WTC11 (cell line): ENCODE results near the gene LGALS12. TPM values are rescaled to one million over a fixed set of nuclear protein-coding genes. Genes with fewer than 3 reads are reported as not detected.

Experiments
- ATAC-seq: fragments of 200-7000 bp; cut with Tn5 transposase; 2 replicates; pipeline ENCODE4 v1.10.0; 2021; ENCODE audit warnings: mild to moderate bottlenecking, moderate library complexity
- CTCF ChIA-PET: fragments of 300-600 bp; sonication (Branson Sonifier 250); formaldehyde crosslinking; loops from one replicate; lab custom pipeline; 2021; ENCODE audit warnings: antibody characterized with exemption; lab: Charles Lee
- POLR2A ChIA-PET: fragments of 350-600 bp; sonication (Branson Sonifier 250); formaldehyde crosslinking; loops from one replicate; lab custom pipeline; 2021; ENCODE audit warnings: antibody characterized with exemption; lab: Charles Lee
- DNase-seq: peaks from one replicate; pipeline ENCODE4 v3.0.0; 2021; ENCODE audit warnings: low spot score
- H3K27ac Mint-ChIP-seq: 2 replicates; pipeline ENCODE4 v1.8.0; 2021; ENCODE audit warnings: mixed read lengths
- H3K27me3 Mint-ChIP-seq: 2 replicates; pipeline ENCODE4 v1.8.0; 2021; ENCODE audit warnings: low read depth, mild to moderate bottlenecking, moderate library complexity, mixed read lengths
- H3K36me3 Mint-ChIP-seq: 2 replicates; pipeline ENCODE4 v1.8.0; 2021; ENCODE audit warnings: mixed read lengths
- H3K4me1 Mint-ChIP-seq: 2 replicates; pipeline ENCODE4 v1.8.0; 2022; ENCODE audit warnings: mixed read lengths
- H3K4me3 Mint-ChIP-seq: 2 replicates; pipeline ENCODE4 v1.8.0; 2021; ENCODE audit warnings: mild to moderate bottlenecking, moderate library complexity, mixed read lengths
- H3K9me3 Mint-ChIP-seq: 2 replicates; pipeline ENCODE4 v1.8.0; 2021; ENCODE audit warnings: mixed read lengths
- ATF2 ChIP-seq: sonication (generic); formaldehyde crosslinking; IDR thresholded peaks from 2 replicates; pipeline ENCODE4 v1.8.1; 2022; ENCODE audit warnings: low read depth, missing genetic modification reagents, borderline replicate concordance
- ATF6 ChIP-seq: sonication (generic); formaldehyde crosslinking; IDR thresholded peaks from 2 replicates; pipeline ENCODE4 v1.8.1; 2023; ENCODE audit warnings: mild to moderate bottlenecking, missing genetic modification reagents
- CBFB ChIP-seq: sonication (generic); formaldehyde crosslinking; IDR thresholded peaks from 2 replicates; pipeline ENCODE4 v1.8.1; 2022; ENCODE audit warnings: mild to moderate bottlenecking, low read depth, missing genetic modification reagents
- IRF1 ChIP-seq: sonication (generic); formaldehyde crosslinking; IDR thresholded peaks from 2 replicates; pipeline ENCODE4 v1.8.0; 2023; ENCODE audit warnings: missing genetic modification reagents
- MXD4 ChIP-seq: fragments of 250-450 bp; sonication (Bioruptor Pico); IDR thresholded peaks from 2 replicates; pipeline ENCODE4 v1.8.0; 2021; ENCODE audit warnings: mild to moderate bottlenecking, moderate library complexity, borderline replicate concordance
- NFE2L1 ChIP-seq: sonication (generic); formaldehyde crosslinking; IDR thresholded peaks from 2 replicates; pipeline ENCODE4 v1.8.1; 2023; ENCODE audit warnings: missing genetic modification reagents
- NR1H2 ChIP-seq: sonication (generic); formaldehyde crosslinking; IDR thresholded peaks from 2 replicates; pipeline ENCODE4 v1.9.0; 2021; ENCODE audit warnings: mild to moderate bottlenecking, moderate library complexity, missing genetic modification reagents
- PRDM15 ChIP-seq: sonication (generic); formaldehyde crosslinking; IDR thresholded peaks from 2 replicates; pipeline ENCODE4 v1.8.0; 2022; ENCODE audit warnings: missing genetic modification reagents
- SOX15 ChIP-seq: fragments of 250-450 bp; sonication (Bioruptor Pico); IDR thresholded peaks from 2 replicates; pipeline ENCODE4 v1.9.0; 2021; ENCODE audit warnings: mild to moderate bottlenecking
- ZNF138 ChIP-seq: sonication (generic); formaldehyde crosslinking; conservative IDR thresholded peaks from 2 replicates; pipeline ENCODE4 v1.8.1; 2022; ENCODE audit warnings: mild to moderate bottlenecking, moderate library complexity, missing genetic modification reagents
- ZNF263 ChIP-seq: sonication (generic); formaldehyde crosslinking; IDR thresholded peaks from 2 replicates; pipeline ENCODE4 v1.8.1; 2022; ENCODE audit warnings: low read depth, mild to moderate bottlenecking, moderate library complexity, missing genetic modification reagents
- ZNF425 ChIP-seq: fragments of 250-450 bp; sonication (Bioruptor Pico); conservative IDR thresholded peaks from 2 replicates; pipeline ENCODE4 v1.9.0; 2021; ENCODE audit warnings: mild to moderate bottlenecking
- ZNF671 ChIP-seq: fragments of 250-450 bp; sonication (Bioruptor Pico); IDR thresholded peaks from 2 replicates; pipeline ENCODE4 v1.8.0; 2021; ENCODE audit warnings: mild to moderate bottlenecking
- total RNA-seq: library from RNA; stranded (reverse); gene quantifications from 3 replicates; pipeline ENCODE4 v1.2.3, GENCODE V29; 2021
- TF ChIP-seq, protein P1 (sequence below): sonication (generic); formaldehyde crosslinking; IDR thresholded peaks from 2 replicates; pipeline ENCODE4 v1.8.1; 2022; ENCODE audit warnings: low read depth, mild to moderate bottlenecking, moderate library complexity, missing genetic modification reagents, borderline replicate concordance
- TF ChIP-seq, protein P2 (sequence below): fragments of 200-600 bp; IDR thresholded peaks from 2 replicates; pipeline ENCODE4 v1.8.0; 2022; ENCODE audit warnings: antibody characterized with exemption
- TF ChIP-seq, protein P3 (sequence below): sonication (generic); formaldehyde crosslinking; IDR thresholded peaks from 2 replicates; pipeline ENCODE4 v1.8.1; 2023; ENCODE audit warnings: mild to moderate bottlenecking, missing genetic modification reagents, moderate library complexity
- TF ChIP-seq, protein P4 (sequence below): fragments of 250-450 bp; sonication (Bioruptor Pico); IDR thresholded peaks from 2 replicates; pipeline ENCODE4 v1.9.0; 2021; ENCODE audit warnings: moderate library complexity, mild to moderate bottlenecking, inconsistent platforms, borderline replicate concordance
- TF ChIP-seq, protein P5 (sequence below): sonication (generic); formaldehyde crosslinking; IDR thresholded peaks from 2 replicates; pipeline ENCODE4 v1.8.1; 2023; ENCODE audit warnings: mild to moderate bottlenecking, missing genetic modification reagents

Gene LGALS12
- total RNA-seq, 1 experiment from 2014 or later: 1.4 TPM

DNA sequence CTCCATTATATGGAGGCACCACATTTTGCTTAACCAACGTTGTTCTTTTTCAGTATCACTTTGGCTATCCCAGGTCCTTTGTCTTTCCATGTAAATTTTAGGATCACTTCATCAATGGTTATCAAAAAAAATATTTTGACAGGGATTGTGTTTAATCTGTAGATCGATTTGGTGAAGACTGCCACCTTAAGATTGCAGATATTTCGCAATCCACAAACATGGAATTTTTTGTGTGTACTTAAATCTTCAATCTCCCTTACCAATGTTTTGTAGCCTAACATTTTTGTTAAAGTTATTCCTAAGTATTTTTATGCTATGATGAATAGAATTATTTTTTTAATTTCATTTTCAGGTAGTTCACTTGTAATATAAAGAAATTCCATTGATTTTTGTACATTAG is 33.5 kb upstream of the LGALS12 start (continued):
- TF ChIP-seq PRDM15 (CRISPR knock-in tag) (no peak), CBFB (CRISPR knock-in tag) (no peak), NFE2L1 (CRISPR knock-in tag) (no peak)

GRCh38 chr11:63476618-63477017 is 29.3 kb upstream of the LGALS12 start:
- Mint-ChIP-seq H3K27me3 (no peaks in the 10 kb centered on the region; the same call in 1 of the 2 replicates), H3K4me3 (no peak overlapping the region), H3K27ac (no peak overlapping the region), H3K9me3 (peaks cover 35% of the 10 kb centered on the region), H3K36me3 (peaks cover 36% of the 10 kb centered on the region), H3K4me1 (peaks cover 7% of the 10 kb centered on the region)
- ATAC-seq (no peak), DNase-seq (no peak)
- ChIA-PET CTCF (no interaction called here), POLR2A (no interaction called here)
- TF ChIP-seq ATF6 (CRISPR knock-in tag) (no peak), ZNF263 (CRISPR knock-in tag) (no peak), IRF1 (no peak), ATF2 (CRISPR knock-in tag) (no peak), ZNF425 (no peak), ZNF671 (CRISPR knock-in tag) (no peak), NR1H2 (no peak), MXD4 (CRISPR knock-in tag) (no peak), SOX15 (CRISPR knock-in tag) (no peak), ZNF138 (CRISPR knock-in tag) (no peak)
- TF ChIP-seq, protein P1, sequence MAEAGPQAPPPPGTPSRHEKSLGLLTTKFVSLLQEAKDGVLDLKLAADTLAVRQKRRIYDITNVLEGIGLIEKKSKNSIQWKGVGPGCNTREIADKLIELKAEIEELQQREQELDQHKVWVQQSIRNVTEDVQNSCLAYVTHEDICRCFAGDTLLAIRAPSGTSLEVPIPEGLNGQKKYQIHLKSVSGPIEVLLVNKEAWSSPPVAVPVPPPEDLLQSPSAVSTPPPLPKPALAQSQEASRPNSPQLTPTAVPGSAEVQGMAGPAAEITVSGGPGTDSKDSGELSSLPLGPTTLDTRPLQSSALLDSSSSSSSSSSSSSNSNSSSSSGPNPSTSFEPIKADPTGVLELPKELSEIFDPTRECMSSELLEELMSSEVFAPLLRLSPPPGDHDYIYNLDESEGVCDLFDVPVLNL (CRISPR knock-in tag): no peak
- TF ChIP-seq, protein P2, sequence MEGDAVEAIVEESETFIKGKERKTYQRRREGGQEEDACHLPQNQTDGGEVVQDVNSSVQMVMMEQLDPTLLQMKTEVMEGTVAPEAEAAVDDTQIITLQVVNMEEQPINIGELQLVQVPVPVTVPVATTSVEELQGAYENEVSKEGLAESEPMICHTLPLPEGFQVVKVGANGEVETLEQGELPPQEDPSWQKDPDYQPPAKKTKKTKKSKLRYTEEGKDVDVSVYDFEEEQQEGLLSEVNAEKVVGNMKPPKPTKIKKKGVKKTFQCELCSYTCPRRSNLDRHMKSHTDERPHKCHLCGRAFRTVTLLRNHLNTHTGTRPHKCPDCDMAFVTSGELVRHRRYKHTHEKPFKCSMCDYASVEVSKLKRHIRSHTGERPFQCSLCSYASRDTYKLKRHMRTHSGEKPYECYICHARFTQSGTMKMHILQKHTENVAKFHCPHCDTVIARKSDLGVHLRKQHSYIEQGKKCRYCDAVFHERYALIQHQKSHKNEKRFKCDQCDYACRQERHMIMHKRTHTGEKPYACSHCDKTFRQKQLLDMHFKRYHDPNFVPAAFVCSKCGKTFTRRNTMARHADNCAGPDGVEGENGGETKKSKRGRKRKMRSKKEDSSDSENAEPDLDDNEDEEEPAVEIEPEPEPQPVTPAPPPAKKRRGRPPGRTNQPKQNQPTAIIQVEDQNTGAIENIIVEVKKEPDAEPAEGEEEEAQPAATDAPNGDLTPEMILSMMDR: no peak
- TF ChIP-seq, protein P3, sequence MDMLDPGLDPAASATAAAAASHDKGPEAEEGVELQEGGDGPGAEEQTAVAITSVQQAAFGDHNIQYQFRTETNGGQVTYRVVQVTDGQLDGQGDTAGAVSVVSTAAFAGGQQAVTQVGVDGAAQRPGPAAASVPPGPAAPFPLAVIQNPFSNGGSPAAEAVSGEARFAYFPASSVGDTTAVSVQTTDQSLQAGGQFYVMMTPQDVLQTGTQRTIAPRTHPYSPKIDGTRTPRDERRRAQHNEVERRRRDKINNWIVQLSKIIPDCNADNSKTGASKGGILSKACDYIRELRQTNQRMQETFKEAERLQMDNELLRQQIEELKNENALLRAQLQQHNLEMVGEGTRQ (CRISPR knock-in tag): no peak
- TF ChIP-seq, protein P4, sequence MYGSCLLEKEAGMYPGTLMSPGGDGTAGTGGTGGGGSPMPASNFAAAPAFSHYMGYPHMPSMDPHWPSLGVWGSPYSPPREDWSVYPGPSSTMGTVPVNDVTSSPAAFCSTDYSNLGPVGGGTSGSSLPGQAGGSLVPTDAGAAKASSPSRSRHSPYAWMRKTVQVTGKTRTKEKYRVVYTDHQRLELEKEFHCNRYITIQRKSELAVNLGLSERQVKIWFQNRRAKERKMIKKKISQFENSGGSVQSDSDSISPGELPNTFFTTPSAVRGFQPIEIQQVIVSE (CRISPR knock-in tag): no peak
- TF ChIP-seq, protein P5, sequence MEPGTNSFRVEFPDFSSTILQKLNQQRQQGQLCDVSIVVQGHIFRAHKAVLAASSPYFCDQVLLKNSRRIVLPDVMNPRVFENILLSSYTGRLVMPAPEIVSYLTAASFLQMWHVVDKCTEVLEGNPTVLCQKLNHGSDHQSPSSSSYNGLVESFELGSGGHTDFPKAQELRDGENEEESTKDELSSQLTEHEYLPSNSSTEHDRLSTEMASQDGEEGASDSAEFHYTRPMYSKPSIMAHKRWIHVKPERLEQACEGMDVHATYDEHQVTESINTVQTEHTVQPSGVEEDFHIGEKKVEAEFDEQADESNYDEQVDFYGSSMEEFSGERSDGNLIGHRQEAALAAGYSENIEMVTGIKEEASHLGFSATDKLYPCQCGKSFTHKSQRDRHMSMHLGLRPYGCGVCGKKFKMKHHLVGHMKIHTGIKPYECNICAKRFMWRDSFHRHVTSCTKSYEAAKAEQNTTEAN (CRISPR knock-in tag): no peak
